Measurements from ENCODE around the gene SRRT.

- TF ChIP-seq CTCF (IDR thresholded peaks at IDR 0.05), result no peak
- no peak for TF ChIP-seq POLR2A (IDR thresholded peaks at IDR 0.05)
- no peak for TF ChIP-seq EP300 (IDR thresholded peaks at IDR 0.05)
Observed at GRCh38 chr7:100840470-100841100, 34.3 kb upstream of the SRRT start.

Data from tibial nerve (tissue), 4 donors.